Breast epithelium (tissue), 3 donors: Measurements from ENCODE around the gene TMEM163.

Experiments used
- POLR2A ChIP-seq: fragments of 450-650 bp; IDR thresholded peaks from one replicate; pipeline ENCODE4 v1.6.1; 2016; ENCODE audit warnings: antibody characterized with exemption, mild to moderate bottlenecking, moderate library complexity
- TF ChIP-seq, protein P1 (sequence below), 3 donors: fragments of 450-650 bp; IDR thresholded peaks; one replicate each; pipeline ENCODE4 v1.5.1; 2016 to 2017; ENCODE audit warnings: antibody characterized with exemption in 3 of 3, mild to moderate bottlenecking in 3 of 3, moderate library complexity in 3 of 3

DNA sequence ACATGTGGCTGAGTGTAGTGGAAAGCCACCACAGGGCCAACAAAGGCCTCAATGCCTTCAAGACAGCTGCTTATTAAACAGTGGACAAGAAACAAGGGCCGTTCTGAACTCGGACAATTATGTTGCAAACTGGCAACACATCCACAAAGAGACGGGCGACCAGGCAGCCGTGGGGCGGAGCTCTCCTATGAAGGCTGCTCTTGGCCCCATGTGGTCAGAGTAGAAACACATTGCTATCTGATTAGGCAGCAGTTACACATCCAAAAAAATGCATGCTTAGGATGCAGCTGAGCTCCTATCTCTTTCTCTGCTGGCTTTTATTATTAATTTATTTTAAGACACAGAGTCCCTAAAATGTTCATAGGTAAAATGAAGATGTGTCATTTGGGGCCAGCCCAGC, 163.4 kb downstream of the TMEM163 start:
- TF ChIP-seq POLR2A, result no peak
- TF ChIP-seq, protein P1, sequence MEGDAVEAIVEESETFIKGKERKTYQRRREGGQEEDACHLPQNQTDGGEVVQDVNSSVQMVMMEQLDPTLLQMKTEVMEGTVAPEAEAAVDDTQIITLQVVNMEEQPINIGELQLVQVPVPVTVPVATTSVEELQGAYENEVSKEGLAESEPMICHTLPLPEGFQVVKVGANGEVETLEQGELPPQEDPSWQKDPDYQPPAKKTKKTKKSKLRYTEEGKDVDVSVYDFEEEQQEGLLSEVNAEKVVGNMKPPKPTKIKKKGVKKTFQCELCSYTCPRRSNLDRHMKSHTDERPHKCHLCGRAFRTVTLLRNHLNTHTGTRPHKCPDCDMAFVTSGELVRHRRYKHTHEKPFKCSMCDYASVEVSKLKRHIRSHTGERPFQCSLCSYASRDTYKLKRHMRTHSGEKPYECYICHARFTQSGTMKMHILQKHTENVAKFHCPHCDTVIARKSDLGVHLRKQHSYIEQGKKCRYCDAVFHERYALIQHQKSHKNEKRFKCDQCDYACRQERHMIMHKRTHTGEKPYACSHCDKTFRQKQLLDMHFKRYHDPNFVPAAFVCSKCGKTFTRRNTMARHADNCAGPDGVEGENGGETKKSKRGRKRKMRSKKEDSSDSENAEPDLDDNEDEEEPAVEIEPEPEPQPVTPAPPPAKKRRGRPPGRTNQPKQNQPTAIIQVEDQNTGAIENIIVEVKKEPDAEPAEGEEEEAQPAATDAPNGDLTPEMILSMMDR (IDR thresholded peaks at IDR 0.05), result no peak
